ENCODE results near the gene PP2D1. TPM values are rescaled to one million over a fixed set of nuclear protein-coding genes. Genes with fewer than 3 reads are reported as not detected.

Gene PP2D1
- total RNA-seq, 1 experiment from 2014 or later, result not detected

DNA sequence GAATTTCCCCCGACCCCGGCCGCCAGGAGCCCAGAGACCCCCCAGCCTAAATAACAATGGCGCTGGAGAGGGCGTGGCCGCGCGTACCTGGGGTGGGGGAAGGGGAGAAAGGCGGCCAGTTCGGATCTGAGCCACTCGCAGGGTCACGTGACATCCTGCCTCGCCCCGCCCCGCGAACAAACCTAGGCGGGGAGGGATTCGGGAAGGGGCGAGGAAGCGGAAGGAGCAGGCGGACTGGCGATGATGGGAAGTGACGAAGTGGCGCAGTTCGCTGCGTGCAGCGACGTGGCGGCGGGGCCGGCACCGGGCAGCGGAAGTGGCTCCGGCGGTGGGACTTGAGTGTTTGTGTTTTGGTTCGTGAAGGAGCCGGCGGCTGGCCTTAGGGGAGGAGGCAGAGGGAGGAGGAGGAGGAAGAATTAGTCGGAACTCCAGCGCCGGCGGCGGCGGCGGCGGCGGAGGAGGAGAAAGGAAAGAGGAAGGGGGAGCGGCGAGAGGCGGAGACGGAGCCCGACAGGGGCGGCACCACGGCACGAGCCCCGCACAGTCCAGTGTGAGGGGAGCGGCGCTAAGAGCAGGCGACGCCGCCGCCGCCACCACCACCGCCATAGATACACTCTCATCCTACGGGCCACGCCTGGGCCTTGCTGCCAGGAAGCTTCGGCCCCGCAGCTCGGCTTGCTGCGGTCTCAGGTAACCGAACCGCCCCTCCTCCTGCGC lies 65.1 kb downstream of the PP2D1 start, which contains the start of gene RAB5A (continued):
- TF ChIP-seq OVOL2 (CRISPR knock-in tag; IDR thresholded peaks at IDR 0.05; ENCODE audit: borderline replicate concordance), result no peak
- peak; percentile 80 for TF ChIP-seq ETV6 (CRISPR knock-in tag; IDR thresholded peaks at IDR 0.05)
- 0 out of 2 replicates have a peak, but pooled peaks have one; percentile 14 for TF ChIP-seq KAT7 (CRISPR knock-in tag; IDR thresholded peaks at IDR 0.05; ENCODE audit: borderline replicate concordance)
- TF ChIP-seq MYBL2 (CRISPR knock-in tag; IDR thresholded peaks at IDR 0.05), result 0 out of 2 replicates have a peak, but pooled peaks have one; percentile 46
- no peak for TF ChIP-seq NR3C1 (CRISPR knock-in tag; conservative IDR thresholded peaks at IDR 0.05; ENCODE audit: low read depth)
- TF ChIP-seq MLX (CRISPR knock-in tag; IDR thresholded peaks at IDR 0.05), result no peak

- Mint-ChIP-seq H3K36me3 (peaks cover 11% of the 10 kb centered on the region), H3K4me1 (peaks cover 33% of the 10 kb centered on the region), H3K4me3 (peak overlapping the region; percentile 99), H3K27me3 (ENCODE audit: low read depth) (no peaks in the 10 kb centered on the region), H3K27ac (peak overlapping the region; percentile 100), H3K9me3 (peaks cover 10% of the 10 kb centered on the region)
- peak; percentile 8 for ATAC-seq
- ChIA-PET CTCF (no interaction called here), POLR2A (no interaction called here)
- no peak for TF ChIP-seq JUN (CRISPR knock-in tag; IDR thresholded peaks at IDR 0.05)
- no peak for TF ChIP-seq NR2C2 (CRISPR knock-in tag; IDR thresholded peaks at IDR 0.05)
- no peak for TF ChIP-seq ZNF416 (CRISPR knock-in tag; IDR thresholded peaks at IDR 0.05)
- no peak for TF ChIP-seq ZNF671 (CRISPR knock-in tag; IDR thresholded peaks at IDR 0.05)
- no peak for TF ChIP-seq MAX (CRISPR knock-in tag; IDR thresholded peaks at IDR 0.05)
- TF ChIP-seq ZBTB21 (CRISPR knock-in tag; IDR thresholded peaks at IDR 0.05; ENCODE audit: borderline replicate concordance), result no peak
- no peak for TF ChIP-seq ATF1 (CRISPR knock-in tag; IDR thresholded peaks at IDR 0.05)
- TF ChIP-seq TEAD1 (CRISPR knock-in tag; IDR thresholded peaks at IDR 0.05), result no peak
- no peak for TF ChIP-seq NFATC4 (CRISPR knock-in tag; IDR thresholded peaks at IDR 0.05)
- no peak for TF ChIP-seq PREB (CRISPR knock-in tag; IDR thresholded peaks at IDR 0.05; ENCODE audit: borderline replicate concordance)
- TF ChIP-seq, protein P1, sequence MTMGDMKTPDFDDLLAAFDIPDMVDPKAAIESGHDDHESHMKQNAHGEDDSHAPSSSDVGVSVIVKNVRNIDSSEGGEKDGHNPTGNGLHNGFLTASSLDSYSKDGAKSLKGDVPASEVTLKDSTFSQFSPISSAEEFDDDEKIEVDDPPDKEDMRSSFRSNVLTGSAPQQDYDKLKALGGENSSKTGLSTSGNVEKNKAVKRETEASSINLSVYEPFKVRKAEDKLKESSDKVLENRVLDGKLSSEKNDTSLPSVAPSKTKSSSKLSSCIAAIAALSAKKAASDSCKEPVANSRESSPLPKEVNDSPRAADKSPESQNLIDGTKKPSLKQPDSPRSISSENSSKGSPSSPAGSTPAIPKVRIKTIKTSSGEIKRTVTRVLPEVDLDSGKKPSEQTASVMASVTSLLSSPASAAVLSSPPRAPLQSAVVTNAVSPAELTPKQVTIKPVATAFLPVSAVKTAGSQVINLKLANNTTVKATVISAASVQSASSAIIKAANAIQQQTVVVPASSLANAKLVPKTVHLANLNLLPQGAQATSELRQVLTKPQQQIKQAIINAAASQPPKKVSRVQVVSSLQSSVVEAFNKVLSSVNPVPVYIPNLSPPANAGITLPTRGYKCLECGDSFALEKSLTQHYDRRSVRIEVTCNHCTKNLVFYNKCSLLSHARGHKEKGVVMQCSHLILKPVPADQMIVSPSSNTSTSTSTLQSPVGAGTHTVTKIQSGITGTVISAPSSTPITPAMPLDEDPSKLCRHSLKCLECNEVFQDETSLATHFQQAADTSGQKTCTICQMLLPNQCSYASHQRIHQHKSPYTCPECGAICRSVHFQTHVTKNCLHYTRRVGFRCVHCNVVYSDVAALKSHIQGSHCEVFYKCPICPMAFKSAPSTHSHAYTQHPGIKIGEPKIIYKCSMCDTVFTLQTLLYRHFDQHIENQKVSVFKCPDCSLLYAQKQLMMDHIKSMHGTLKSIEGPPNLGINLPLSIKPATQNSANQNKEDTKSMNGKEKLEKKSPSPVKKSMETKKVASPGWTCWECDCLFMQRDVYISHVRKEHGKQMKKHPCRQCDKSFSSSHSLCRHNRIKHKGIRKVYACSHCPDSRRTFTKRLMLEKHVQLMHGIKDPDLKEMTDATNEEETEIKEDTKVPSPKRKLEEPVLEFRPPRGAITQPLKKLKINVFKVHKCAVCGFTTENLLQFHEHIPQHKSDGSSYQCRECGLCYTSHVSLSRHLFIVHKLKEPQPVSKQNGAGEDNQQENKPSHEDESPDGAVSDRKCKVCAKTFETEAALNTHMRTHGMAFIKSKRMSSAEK (CRISPR knock-in tag; IDR thresholded peaks at IDR 0.05; ENCODE audit: borderline replicate concordance), result no peak
- TF ChIP-seq ZNF219 (CRISPR knock-in tag; IDR thresholded peaks at IDR 0.05; ENCODE audit: borderline replicate concordance), result no peak
- no peak for TF ChIP-seq ZNF121 (CRISPR knock-in tag; IDR thresholded peaks at IDR 0.05)
- no peak for TF ChIP-seq FOXK1 (CRISPR knock-in tag; IDR thresholded peaks at IDR 0.05)
- TF ChIP-seq GABPB1 (CRISPR knock-in tag; IDR thresholded peaks at IDR 0.05), result no peak
- no peak for TF ChIP-seq ZNF423 (CRISPR knock-in tag; IDR thresholded peaks at IDR 0.05)
- no peak for TF ChIP-seq TEAD4 (CRISPR knock-in tag; IDR thresholded peaks at IDR 0.05)
- no peak for TF ChIP-seq ESRRA (CRISPR knock-in tag; IDR thresholded peaks at IDR 0.05; ENCODE audit: borderline replicate concordance)
- DNase-seq (ENCODE audit: low spot score), result no peak
Observed at GRCh38 chr3:19945969-19946831, 65.9 kb downstream of the PP2D1 start.

Measured in WTC11 (cell line).